HG03025 (cell line): ENCODE results near the gene TOMM34.

Source experiments
- ATAC-seq: cut with Tn5 transposase; IDR thresholded peaks from one replicate; pipeline ENCODE4 v1.9.1; 2021; ENCODE audit warnings: mild to moderate bottlenecking, moderate library complexity; ENCODE audit not compliant: unreplicated experiment, low FRiP score

TOMM34 gene, protein sequence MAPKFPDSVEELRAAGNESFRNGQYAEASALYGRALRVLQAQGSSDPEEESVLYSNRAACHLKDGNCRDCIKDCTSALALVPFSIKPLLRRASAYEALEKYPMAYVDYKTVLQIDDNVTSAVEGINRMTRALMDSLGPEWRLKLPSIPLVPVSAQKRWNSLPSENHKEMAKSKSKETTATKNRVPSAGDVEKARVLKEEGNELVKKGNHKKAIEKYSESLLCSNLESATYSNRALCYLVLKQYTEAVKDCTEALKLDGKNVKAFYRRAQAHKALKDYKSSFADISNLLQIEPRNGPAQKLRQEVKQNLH

DNA sequence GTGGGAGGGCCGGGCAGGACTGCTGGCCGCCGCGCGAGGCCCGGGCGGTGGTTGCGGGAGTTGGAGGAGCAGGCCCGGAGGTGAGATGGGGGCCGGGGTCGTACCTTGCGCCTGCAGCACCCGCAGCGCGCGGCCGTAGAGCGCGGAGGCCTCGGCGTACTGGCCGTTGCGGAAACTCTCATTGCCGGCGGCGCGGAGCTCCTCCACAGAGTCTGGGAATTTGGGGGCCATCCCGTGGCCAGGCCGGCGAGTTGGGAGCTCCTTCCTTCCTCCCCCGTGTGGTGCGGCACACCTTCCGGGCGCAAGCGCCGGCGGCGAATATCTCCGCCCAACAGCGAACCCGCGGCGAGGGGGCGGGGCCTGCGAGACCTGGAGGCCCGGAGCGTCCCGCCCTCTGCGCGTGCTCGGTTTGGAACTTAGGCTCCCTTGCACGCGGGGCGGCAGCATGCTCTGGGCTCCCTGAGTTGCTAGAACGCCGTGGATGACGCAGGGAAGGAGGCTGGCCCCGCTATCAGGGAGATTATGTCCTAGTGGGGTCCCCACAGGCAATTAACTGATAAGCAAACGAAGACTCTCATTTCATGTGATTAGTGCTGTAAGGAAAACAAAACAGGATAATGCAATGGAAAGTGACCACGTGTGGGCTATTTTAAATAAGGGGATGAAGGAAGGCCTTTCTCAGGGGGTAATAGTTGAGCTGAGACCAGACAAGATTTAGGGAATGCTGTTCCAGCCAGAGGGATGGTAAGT is at the start of gene TOMM34:
TSS of gene TOMM34 (minus strand) at position 295 of the 750 bp plus-strand sequence. CDS start at position 231, 64 bp downstream.
- ATAC-seq: peak; percentile 80

DNA sequence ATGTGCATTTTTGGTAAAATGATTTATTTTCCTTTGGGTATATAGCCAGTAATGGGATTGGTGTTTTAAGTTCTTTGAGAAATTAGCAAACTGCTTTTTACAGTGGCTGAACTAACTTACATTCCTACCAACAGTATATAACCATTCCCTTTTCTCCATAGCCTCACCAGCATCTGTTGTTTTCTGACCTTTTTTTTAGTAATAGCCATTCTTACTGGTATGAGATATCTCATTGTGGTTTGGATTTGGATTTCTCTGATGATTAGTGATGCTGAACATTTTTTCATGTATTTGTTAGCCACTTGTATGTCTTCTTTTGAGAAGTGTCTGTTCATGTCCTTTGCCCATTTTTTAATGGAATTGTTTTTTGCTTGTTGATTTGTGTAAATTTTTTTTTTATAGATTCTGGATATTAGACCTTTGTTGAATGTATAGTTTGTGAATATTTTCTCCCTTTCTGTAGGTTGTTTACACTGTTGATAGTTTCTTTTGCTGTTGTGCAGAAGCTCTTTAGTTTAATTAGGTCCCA is 48.4 kb upstream of the TOMM34 start:
- no peak for ATAC-seq

DNA sequence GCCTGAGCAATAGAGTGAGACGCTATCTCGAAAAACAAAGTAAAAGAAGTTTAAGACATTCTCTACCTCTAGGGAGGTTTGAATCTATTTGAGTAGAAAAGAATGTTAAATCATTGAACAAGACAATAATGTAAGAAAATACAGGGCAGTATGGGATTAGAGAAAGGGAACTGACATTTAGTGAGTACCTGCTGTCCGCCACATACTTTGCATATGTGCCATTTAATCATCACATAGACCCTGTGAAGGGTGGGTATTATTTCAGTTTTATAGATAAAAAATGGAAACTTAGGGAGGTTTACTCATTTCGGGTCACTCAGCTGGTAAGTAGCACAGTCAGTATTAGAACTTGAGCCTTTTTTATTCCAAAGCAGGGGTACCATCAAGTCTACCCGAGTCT is 37.5 kb upstream of the TOMM34 start:
- no peak for ATAC-seq

DNA sequence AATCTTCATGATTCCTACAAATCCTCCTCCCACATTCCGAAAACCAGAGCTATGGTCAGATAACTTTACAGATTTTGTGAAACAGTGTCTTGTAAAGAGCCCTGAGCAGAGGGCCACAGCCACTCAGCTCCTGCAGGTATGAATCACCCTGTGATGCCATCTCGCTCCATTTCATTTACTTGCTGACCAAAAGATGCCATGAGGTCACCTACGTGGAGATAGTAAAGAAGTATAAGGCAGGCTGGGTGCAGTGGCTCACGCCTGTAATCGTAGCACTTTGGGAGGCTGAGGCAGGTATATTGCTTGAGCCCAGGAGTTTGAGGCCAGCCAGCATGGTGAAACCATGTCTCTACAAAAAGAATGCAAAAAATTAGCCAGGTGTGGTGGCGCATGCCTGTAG is 37.0 kb upstream of the TOMM34 start:
- no peak for ATAC-seq

DNA sequence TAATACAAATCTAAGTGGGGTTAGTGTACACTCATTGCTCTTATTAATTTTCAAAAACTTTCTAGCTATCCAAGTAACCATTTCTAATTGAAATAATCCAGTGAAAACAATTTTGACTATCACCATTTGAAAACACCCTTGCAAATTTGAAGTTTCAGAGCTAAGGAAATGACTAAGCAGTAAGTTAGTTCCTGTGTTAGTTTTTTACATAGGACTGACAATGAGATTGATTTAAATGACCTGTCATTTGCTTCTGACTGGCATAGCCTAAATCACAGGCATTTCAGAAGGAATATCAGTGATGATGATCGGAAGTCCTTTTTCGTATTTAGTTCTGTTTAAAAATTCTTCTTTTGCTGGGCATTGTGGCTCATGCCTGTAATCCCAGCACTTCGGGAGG is 33.1 kb upstream of the TOMM34 start:
- no peak for ATAC-seq

DNA sequence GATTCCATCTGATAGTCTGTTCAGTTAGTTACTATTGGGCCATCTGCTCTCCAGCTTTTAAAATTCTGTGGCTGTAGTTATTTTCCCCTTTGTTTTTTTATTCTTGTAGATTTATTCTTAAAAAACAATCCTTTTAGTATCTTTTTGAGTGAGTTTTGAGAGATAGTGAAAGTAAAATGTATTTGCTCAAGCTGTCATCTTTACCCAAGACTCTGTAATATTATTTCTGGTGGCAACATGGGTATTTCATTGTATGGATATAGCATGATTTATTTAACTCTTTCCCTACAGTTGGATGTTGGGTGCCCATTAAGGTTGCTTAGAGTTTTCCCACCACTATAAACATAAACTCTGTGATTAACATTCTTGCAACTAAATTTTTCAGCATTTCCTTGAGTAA is 30.8 kb upstream of the TOMM34 start:
- no peak for ATAC-seq

DNA sequence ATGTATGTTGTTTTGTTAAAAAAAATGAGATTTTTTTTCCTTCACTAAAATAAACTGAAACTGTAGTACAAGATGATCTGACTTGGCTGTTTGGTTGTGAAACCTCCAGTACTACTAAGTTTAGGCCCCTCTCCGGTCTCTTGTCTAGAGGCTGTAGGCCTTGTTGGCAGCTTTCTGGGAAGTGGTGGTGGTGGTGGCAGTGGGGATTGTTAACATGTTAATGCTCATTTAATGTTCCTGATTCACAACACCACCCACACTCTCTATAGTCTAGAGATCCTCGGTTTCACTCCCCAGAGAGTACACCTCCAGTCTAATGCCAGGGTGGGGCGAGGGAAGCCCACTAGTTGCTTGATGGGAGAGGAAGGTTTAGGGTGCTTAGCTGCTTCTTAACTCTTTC is 30.2 kb upstream of the TOMM34 start:
- no peak for ATAC-seq

DNA sequence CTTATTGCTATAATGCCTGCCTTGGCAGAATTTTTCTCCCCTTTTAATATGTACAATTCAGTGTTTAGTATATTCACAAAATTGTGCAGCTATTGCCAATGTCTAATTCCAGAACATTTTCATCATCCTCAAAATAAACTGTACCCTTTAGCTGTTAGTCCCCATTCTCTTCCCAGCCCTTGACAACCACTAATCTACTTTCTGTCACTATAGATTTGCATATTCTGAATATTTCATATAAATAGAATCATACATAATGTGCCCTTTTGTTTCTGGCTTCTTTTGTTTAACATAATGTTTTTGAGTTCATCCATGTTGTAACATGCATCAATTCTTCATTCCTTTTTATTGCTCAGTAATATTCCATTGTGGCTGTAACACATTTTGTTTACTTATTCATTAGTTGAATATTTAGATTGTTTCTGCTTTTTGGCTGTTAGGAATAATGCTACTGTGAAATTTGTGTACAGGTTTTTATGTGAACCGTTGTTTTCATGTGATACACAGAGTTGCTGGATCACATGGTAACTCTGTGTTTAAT is 28.5 kb upstream of the TOMM34 start:
- no peak for ATAC-seq

DNA sequence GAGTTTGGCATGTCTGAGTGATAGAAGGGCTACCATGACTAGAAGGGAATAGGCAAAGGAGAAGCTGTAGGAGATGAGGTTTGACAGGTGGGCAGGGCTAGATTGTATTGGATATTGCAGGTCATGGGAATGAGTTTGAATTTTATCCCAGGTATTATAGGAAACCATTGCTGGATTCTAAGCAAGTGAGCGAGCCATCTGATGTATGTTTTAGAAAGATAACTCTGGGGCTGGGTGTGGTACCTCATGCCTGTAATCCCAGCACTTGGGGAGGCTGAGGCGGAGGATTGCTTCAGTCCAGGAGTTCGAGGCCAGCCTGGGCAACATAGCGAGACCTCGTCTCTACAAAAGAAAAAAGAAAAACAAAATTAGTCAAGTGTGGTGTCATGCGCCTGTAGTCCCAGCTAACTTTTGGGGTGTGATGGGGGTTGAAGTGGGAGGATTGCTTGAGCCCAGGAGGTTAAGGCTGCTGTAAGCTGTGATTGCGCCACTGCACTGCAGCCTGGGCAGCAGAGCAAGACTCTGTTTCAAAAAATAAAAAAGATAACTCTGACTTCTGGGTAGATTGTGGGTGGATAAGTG is 23.0 kb upstream of the TOMM34 start:
- no peak for ATAC-seq

DNA sequence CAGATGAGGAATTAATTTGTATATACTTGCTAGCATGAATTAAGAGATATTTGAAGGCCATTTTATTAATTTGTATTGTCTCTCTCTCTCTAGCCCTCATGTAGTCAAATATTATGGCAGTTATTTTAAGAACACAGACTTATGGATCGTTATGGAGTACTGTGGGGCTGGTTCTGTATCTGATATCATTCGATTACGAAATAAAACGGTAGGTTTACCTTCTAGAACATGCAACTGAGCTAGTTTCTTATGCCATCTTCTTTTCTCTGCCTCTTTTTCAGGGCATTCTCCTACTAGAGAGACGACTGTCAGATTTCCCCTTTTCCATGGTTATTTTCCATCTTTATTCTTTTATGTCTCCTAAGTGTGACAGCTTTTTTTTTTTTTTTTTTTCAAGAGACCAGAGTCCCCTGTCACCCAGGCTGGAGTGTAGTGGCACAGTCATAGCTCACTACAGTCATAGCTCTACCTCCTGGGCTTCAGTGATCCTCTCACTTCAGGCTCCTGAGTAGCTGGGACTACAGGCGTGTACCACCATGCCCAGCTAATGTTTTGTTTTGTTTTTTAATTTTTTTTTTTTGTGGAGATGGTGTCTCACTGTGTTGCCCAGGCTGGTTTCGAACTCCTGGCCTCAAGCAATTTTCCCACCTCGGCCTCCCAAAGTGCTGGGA is 21.7 kb upstream of the TOMM34 start:
- no peak for ATAC-seq

DNA sequence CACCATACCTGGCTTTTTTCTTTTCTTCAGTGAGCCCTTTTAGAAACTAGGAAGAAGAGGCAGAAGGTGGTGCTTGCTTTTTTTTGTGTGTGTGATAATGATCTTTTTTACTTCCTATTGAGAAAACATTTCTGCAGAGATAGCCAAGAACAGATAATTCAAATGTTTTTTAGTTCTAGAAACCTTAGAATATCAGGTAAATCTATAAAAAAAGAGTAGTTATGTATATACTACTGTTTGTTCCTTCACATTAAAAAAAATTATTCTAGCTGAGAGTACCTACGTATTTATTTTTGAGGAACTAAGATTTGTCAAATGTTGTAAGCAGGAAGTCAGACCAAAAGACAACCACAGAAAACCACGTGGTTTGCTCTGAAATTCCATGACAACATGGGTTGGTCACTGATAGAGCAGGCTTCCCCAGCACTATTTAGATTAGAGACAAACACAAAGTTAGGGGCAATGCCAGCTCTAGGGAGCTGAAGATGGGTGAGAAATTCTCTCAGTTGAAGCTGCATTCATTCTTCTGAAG is 19.0 kb upstream of the TOMM34 start:
- peak; percentile 66 for ATAC-seq

DNA sequence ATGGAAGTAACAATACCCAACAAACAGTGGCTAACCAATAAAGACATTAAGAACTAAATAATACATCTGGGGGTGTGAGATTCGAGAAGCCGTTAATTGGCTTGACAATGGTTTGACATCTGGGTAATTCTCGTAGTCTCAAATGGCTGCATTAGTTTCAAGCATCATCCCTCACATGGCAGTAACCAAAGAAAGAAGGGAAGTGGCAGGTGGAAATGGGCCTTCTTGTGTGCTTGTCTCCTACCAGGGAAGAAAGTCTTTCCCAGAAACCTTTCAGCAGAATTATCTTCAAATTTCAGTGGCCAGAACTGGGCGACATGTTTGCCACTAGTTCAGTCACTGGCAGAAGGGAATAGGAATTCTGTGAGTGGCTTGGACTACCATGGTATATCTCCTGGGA is 16.5 kb upstream of the TOMM34 start:
- ATAC-seq: no peak

DNA sequence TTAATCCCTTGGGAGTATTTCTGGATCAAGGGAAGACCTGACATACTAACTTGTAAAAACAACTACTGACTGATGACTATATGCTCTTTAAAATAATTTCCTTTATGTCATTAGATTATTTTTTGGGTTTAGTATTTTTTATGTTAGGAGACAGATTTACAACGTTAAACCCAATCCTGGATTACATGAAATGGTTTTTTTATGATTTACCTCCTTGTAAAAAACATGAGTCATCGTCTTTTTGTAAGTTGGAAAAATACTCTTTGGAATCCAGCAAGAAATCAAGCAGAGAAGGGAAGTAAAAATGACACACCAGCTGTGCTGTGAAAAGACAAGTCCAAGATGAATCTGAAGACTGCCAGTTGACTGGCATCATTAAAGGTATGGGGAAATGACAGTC is 12.9 kb upstream of the TOMM34 start:
- ATAC-seq: no peak

DNA sequence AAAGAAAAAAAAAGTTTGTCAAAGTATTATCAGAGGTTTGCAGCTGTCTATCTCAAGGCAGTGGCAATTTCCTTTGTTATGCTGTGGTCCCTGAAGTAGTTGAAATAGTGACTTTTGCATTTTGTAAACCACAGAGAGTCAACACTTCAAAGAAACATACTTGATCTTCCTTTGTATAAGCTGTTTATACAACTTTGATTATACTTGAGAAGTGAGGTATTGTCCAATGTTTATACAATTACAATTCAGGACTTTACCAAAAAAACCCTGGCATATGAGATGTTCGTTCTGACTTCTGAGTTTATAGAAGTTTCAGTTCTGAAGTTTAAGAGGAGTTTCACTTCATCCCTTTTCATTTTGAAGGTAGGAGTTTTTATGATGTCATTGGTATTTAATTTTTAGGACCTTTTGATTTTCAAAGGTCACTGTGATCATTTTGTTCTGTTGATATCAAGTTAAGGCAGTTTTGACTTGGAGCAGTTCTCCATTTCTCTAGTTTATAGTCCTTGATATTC is 10.1 kb upstream of the TOMM34 start:
- no peak for ATAC-seq

DNA sequence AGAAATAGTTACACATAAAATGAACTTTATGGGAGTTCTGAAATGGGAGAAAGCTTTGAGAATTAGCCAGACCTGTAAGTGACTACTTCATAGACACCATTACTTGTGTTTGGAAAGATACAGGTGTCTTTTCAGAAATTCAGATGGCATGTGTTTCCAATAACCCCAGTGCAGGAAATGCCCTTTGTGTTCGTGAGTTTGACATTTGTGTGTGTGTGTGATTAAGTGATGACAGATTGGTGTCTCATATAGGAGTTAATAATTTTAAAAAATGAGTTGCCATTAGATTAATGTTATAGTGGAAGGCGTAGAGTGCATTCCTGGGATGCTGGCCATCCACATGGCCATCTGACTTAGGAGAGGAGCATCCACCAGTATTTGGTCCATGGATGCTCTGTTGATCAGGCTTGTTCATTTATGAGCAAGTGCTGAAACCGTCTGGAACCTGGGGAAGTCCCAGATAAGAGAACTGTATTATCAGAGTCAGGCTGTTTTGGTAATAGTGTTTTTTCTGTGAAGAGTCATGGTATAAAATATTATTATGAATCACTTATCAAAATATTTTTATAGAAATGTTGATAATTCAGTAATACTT is 9.2 kb upstream of the TOMM34 start:
- no peak for ATAC-seq

DNA sequence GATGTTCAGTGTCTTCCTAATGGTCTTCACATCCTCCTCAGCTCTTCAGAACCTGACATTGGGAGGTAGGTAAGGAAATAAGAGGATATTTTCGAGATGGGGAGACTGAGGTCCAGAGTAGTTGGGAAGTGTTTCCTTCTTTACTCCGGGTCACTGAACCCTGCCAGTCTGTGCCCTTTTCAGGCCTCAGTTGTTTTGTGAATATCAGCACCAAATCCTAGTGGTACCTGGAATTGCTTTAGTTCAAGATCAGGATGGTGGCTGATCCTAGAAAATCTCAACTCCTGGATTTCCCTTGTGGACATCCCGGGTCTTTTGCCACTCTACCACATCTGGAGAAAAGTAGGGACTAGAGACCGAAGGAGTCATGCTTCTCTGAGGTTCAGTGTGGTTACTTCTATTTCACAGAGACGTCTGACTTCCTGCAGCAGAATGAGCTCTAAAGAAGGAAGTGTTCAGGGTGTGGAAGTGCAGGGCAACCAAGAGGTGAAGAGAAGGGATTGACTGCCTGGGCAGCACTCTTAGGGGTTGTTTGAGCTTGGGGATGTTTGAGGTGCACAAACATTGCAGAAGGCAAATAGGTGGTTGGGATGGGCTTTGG is 7.1 kb upstream of the TOMM34 start:
- no peak for ATAC-seq

DNA sequence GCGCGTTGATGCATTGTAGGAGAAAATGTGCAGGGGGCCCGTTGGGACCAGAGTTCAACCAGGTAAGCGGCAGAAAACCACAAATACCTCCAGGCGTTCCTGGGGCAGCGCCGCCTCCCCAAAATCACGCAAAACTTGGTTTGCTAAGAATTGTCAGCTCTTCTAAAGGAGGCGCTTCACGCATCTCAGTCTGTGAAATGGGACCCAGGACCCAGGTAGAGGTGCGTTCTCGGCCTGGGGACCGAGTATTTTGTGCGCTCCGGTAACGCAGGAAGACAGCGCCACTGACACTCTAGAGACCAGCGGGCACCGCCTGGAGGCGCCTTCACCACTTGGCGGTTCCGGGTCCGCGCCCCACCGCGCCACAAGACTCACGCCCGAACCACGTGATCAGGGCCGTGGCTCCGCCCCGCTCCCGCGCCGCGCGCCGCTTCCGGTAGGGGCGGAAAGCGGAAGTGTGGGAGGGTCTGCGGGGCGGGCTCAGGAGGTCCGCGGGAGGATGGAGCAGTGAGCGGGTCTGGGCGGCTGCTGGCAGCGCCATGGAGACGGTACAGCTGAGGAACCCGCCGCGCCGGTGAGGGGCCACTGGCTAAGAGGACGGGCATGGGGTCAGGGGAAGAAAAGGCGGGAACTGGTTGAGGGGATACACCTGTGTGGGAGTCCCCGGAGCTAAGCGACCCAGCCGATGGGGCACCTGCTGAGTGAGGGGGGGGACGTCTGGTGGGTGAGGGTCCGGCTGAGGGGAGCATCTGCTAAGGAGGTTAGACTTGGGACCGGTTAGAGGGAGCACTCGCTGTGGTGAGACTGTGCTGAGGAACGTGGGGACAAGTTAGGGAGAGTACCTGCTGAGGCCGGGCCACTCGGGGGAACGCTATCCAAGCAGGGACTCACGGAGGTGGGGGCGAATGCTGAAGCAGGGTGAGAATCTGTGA is 6.1 kb upstream of the TOMM34 start, which contains the start of gene STK4:
TSS of gene STK4 (plus strand) at position 483 of the 932 bp plus-strand sequence. CDS start at position 540, 57 bp downstream.
- ATAC-seq: peak; percentile 62

DNA sequence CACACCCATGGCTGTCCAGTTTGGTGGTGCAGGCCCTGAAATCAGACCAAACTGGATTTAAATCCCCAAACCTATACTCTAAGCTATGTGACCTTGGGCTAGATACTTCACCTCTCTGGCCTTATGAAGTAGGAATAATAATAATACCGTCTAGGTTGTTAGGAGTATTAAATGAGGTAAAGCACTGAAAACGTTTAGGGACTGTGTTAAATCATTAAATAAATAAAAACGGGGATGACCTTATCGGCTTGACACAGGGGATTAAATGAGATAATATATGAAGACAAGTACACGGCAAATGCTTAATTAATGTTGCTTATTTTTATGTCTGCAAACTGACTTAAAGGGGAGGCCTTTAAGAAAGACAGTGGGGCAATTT is 5.4 kb upstream of the TOMM34 start:
- no peak for ATAC-seq
